HG02678 (cell line): Measurements from ENCODE around the gene KRT20.
"Not testable (repeated sequence)": the region's sequence is repeated elsewhere in the genome, so short reads cannot be mapped to it uniquely, and the experiment has no call there.

ENCODE experiments used
- ATAC-seq: cut with Tn5 transposase; IDR thresholded peaks from one replicate; pipeline ENCODE4 v1.9.1; 2021; ENCODE audit warnings: mild to moderate bottlenecking, moderate library complexity; ENCODE audit not compliant: unreplicated experiment

KRT20 gene, protein sequence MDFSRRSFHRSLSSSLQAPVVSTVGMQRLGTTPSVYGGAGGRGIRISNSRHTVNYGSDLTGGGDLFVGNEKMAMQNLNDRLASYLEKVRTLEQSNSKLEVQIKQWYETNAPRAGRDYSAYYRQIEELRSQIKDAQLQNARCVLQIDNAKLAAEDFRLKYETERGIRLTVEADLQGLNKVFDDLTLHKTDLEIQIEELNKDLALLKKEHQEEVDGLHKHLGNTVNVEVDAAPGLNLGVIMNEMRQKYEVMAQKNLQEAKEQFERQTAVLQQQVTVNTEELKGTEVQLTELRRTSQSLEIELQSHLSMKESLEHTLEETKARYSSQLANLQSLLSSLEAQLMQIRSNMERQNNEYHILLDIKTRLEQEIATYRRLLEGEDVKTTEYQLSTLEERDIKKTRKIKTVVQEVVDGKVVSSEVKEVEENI

DNA sequence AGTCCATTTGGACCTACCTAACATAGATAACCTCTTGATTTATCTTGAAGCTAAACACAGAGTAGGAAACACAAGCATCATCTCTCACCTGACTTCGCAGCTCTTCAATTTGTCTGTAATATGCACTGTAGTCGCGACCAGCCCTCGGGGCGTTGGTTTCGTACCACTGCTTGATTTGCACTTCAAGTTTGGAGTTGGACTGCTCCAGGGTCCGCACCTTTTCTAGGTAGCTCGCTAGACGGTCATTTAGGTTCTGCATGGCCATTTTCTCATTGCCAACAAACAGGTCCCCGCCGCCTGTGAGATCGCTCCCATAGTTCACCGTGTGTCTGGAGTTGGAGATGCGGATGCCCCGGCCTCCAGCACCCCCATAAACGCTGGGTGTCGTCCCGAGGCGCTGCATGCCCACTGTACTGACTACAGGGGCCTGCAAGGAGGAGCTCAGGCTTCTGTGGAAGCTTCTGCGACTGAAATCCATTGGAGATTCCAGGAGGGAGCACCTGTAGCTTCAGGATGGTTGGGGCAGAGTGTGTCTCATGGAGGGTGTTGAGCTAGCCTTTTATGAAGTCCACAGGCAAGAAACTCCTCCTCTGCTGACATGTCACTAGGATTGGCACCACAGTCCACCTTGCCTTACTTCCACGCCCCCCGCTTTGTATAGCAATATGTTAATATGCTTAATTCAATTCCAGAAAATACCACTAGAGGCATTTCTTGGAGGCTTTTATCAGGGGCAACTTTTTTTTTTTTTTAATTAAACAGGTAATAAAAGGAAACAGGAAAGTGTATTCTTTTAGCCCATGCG, at the start of gene KRT20:
KRT20 (minus strand) TSS at position 535 of the 805 bp plus-strand sequence; CDS start at position 478, 57 bp downstream.
- no peak for ATAC-seq

DNA sequence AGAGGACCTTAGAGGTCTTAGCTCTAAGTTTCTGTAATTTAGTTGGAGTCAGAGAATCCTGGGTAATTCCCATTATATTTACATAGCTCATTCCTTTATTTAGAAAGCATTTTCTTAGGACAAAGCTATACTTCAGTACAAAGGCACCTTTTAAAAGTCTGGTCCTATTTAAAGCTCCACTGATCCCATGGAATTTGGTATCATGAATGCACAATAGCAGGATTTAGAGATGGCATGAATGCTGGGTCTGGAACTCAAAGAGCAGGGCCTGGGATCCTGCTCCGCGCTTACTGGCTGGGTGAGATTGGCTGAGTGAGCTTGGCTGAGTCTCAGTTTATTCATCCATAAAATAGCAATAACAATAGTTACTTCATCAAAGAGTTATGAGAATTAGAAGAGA, 47.6 kb upstream of the KRT20 start:
- ATAC-seq, result no peak

DNA sequence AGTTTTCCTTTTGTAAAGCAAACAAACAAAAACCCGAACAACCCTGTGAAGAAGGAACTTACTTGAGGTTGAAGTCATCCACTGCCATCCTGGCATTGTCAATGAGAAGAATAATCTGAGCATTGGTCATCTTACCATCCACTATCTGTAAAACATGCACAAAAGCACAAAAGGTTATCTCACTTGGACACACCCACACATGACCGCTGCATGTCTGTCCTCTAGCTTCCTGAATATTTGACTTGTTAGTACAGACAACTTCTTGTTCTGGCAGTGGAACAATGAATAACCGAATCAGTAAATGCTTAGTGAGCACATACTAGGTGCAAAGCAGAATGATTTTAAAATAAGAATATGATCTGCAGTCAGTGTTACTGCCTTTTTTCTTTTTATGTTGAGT, 46.3 kb upstream of the KRT20 start:
- no peak for ATAC-seq

DNA sequence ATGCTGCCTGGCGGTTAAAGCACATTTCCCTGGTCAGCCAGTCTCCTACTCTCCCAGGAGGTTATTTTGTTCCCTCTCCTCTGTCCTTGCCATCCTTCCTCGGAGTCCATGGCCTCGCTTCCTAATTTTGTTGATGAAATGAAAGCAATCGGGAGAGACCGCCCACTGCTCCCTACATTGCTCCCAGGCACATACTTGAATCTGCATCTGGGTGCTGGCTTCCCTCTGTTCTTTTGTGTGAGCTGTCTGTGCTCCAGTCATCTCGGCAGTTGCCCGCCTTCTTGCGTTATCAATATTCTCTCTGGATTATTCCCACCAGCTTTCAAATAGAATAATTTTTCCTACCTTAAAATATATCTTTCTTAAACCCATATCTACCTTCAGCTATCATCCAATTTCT, 41.3 kb upstream of the KRT20 start:
- no peak for ATAC-seq

DNA sequence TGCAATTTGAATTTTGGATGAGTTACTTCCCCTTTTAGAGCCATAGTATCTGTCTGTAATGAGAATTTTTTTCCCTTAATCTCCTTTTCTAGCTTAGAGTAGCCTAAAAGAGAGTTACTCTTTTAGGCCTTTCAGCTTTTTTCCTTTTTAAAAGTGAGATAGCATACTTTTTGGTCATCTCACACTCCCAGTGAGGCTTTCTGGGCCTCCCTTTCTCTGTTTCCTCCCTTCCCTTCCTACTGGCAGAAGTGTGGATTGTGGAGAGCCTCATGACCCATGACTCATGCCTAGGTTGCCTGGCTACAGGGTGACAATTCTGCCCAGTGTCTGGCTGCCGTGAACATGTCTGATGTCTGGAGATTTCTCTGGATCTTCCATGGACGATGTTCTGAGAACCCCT, 37.2 kb upstream of the KRT20 start:
- ATAC-seq, result no peak

DNA sequence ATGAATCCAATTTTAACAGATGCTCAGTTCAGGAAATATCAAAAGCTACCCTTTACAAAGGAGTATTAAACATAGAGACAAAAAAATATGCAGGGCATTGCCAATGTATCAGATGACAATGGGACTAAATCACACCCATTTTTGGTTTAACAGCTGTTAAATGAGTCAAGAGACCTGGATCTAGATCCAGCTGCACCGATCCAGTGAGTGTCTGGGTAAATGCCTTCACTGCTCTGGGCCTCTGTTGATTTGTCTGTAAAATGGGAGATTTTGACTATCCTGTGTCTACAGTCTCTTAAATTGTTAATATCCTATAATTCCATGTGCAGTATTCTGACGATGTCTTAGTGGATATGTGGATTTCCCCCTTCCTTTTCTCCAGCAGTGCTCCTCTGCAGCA, 36.0 kb upstream of the KRT20 start:
- no peak for ATAC-seq

DNA sequence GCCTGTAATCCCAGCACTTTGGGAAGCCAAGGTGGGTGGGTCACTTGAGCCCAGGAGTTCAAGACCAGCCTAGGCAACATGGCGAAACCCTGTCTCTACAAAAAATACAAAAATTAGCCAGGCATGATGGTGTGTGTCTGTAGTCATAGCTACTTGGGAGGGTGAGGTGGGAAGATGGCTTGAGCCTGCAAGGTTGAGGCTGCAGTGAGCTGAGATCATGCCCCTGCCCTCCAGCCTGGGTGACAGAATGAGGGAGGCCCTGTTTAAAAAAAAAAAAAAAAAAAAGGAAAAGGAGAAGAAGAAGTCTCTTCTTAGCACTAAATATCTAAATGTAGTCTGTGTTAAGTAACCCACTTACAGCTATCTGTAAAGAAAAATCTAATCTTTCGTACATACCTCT, 32.1 kb upstream of the KRT20 start:
- not testable (repeated sequence) for ATAC-seq

DNA sequence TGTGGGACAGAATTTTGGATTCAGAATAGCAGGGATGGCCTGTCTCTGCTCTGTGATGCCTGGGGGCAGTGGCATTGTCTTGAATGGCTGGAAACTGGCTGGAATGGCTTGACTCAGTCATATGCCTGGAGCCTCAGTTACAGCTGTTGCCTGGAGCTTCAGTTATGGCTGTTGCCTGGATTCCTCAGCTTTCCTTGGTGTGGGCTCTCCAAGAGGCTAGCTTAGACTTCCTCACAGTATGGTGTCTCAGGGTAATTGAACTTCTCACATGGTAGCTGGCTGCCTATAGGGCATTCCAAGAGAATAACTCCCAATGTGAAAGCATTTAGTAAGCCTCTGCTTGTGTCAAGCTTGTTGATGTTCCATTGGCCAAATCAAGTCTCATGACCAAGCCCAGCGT, 31.3 kb upstream of the KRT20 start:
- no peak for ATAC-seq

DNA sequence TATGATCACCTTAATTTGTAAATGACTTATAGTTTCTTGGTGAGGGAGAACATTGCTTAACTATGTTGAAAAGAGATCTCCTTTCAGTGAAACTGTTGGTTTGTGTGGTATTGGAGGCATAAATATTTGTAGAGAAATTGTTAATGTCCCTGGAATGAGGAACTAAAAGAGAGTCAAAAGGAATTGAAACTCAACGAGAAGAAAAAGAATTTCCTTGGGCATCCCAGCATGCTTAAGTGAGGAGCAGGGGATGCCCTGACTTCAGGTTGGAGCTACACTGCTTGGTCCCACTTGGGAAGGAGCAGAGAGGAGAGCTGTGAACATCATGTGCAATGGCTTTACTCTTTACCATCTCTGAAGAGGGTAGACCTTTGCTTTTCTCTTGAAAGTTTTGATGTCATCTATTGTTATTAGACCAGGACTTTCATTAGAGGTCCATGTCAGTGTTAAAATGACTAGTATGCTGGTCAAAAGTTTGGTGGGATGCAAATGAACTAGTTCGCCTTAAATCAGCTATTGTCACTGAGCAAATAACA, 30.7 kb upstream of the KRT20 start:
- ATAC-seq, result no peak

DNA sequence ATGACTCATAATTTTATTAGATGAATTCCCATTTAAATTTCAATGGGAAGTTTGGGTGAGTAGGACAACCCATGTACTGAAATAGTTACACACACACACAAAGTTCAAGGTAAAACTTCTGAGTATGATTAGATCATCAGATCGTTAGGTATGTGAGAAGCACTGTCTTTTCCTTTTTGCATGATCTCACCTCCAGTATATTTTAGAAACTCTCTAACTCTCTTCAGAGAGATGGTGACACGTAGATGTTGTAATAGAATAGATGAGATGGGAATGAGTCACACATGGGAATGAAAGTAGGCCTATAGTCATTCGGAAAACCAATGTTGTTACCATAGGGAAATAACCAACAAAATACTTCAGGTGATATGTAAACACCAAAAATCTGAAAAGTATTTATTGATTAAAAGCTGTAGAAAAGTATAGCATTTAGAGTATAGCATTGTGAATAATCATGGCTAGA, 30.2 kb upstream of the KRT20 start:
- no peak for ATAC-seq

DNA sequence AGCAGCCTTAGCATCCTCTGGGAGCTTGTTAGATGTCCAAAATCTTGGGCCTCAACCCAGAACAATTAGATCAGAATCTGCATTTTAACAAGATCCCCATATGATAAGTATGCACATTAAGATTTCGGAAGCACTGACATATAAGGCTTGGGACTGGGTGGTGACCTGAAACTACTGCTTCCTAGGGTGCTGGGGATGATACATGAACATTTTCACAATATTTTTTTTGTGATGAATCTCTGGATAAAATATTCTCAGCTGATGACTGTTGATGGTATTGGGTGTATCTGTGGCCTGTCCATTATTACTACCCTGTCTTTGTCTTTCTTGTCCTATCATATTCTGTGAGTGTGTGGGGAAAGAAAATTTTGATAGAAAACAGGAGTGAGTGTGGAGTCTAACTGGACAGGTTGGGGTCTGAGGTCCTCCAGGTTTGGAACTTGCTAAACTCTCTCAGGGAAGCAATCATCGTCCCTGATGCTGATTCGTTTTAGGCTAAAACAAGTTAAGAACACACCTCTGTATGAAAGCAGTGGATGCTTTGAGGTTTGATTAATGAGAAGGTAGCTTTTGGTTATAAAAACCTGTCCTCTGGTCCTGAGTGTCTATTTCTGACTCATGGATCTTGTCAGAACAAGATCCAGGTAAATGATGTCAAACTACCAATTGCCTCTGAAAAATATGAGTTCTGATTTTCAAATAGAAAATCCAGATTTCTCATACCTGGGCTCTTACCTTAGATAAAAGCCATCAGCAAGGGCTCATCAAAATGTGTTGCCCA, 29.2 kb upstream of the KRT20 start:
- no peak for ATAC-seq

DNA sequence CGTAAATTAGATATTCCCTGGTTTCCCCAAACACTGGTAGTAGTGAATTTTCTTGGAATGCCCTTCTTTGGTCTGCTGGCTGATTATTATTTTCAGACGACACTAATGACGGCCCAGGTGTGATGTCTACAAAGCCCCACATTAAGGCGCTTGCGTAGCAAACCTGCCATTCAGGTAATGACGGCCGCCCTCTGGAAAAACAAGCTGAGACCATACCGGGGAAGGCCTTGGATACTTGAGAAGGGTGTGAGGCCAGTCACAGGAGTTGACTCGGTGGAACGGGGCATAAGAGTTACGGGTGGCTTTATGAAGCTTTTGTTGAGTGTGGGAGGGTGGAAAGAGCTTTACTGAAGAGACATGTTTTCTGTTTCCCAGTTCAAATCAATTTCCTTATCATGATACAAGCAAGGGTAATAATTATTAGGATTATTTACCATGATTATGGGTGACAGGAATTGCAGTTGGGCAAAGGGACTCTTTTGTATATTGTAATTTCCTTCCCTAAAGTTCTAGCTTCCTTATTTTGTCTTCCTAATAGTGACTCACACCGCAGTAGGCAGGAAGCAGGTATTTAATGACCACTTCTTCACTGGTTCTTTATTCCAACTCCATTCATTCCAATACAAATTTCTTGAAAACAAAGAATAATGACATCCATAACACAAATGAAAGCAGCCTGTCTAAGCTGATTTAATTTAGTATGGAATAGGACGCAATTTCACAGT, 27.6 kb upstream of the KRT20 start:
- ATAC-seq, result no peak

DNA sequence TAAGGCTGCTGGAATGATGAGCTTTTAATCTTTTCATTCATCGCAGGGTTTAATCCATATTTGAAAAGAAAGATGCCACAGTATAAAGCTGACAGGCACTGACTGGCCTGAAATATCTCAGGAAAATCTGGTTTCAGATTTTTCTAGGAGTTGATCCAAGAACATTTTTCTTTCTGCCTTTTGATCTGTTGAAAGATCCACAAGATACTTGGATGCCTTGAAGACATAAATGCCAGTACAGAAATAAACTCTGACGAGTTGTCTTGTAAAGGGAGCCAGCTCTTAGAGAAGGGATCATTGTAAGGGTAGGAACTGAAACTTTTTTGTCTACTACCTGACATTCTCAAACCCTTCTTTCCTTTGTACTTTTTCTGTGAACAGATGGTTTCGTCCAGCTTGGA, 25.4 kb upstream of the KRT20 start:
- no peak for ATAC-seq

DNA sequence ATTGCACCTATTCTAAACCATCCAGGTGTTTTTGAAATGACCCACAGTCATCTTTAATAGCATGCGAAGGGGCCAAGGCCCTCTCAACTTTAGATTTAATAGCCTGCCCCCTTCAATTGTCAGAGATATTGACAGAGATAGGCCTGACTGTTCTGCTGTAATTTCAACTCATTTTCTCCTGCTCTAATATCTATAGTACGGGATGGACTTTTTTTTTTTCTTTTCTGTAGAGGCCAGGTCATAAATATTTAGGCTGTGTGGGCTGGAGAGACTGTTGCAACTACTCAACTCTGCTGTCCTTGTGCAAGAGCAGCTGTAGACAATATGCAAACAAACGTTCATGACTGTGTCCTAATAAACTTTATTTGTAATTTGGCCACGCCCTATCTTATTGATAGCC, 24.7 kb upstream of the KRT20 start:
- no peak for ATAC-seq

DNA sequence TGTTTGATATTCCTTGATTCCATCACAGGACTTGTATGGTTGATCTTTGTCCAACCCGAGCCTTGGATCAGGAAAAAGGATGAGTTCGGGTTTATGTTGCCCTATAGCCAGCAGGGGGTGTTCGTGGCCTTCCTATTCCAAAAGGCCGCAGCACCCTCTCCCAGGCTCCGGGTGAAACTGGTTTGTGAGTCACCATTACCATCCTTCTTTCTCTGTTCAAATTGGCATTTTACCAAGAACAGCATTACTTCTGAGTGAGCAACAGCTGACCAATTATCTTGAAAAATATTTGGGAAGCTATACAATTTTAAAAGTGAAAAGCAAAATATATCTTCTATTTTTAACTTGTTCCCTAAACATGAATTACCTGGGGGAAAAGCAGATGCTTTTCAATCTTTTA, 24.3 kb upstream of the KRT20 start:
- ATAC-seq, result no peak

DNA sequence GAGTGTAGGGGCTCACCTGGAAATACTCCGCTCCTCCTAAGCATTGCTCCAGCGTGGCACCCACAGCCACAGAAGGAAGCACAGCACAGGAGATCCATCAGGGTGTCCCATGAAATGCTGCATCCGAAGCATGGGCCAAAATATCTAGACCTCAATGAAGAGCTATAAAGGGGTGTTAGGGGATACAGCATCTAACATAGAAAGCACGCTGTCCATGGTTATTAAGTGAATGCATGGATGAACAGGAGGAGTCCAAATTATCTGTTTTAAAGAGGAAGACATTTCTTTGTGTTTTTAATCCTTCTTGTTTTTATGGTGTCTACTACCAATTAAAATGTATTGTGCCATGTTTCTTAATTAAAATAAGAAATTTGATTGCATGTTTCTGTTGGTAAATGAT, 21.6 kb upstream of the KRT20 start:
- ATAC-seq, result no peak

DNA sequence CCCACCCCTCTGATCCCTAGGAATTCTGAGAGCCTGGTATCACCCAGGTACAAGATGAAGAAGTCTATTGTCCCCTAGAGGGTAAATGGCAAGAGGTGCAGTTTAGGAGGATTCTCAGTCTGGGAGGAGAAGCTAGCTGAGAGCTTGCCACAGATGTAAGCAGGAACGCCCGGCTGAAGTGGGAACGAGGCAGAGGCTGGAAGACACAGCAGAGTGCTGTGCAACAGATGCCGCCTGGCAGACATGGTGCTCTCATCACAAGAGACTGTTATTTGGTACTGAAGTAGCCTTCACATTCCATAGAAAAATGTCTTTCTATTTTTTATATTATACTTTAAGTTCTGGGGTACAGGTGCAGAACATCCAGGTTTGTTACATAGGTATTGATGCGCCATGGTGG, 20.3 kb upstream of the KRT20 start:
- ATAC-seq, result no peak

DNA sequence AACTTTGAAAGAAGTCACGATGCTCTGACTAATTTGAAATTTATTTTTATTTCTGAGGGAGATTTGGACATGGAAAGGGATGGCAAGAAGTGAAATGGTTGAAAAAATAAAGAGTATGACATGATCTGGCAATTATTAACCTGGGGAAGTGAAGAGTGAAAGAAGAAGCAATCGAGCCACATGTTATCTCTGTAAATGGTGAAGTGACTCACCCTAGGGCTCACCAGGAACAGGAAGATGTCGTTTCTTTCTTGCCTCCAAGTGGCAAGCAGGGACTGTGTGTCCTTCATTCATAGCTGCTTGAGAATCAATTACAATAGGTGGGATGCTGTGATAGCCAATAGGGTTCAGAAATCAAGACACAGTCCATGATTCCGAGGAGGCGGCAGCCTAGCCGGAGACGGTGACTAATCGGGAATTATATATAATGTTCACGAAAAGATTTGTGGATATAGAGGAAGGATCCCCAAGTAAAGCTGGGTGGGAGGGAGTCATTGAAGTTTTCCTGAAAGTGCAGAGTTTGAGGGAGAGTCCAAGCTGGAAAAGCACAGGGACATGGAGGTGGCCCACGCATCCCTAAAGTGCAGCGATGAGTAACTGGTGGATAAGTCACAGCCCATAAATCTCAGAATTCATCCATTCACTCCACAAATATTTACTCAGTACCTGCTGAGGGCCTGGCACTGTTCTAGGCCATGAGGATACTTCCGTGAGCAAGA, 18.2 kb upstream of the KRT20 start:
- ATAC-seq, result no peak

DNA sequence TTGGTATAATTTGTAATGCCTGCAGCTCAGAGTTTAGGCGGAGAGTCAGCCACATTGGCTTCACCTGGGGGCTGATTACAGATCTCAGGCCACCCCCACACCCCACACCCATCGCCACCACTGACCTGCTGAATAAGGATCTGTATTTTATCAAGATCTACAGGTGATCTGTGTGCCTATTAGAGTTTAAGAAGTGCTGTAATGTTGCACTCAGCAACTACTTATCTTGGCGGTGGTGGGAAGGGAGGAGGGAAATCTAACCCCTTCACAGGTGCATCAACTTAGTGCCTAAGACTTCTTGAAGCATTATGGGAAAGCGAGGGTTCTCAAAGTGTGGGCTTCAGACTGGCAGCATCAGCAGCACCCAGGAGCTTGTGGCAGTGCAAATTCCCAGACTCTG, 17.5 kb upstream of the KRT20 start:
- no peak for ATAC-seq

DNA sequence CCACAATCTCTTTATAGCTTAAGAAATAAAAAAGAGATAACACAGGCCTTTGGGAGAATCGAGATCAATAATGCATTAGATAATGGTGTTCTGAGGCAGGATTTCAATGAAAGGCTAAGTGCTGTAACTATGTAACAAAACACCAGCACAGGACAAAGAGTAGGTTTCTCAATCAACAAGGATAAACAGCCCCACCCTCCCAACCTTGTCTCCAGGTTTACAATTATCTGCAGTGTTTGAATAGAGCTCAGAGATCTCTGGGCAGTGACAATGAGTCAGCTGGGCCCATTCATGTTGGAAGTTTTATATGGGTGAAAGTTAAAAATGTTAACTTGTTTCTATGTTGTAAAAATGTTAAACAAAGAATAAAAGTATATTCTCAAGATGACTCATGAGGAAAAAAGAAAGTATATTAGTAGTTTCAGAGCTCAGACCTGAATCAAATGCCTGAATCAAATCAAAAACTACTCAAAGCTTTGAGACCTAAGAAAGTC, 17.0 kb upstream of the KRT20 start:
- no peak for ATAC-seq
